Adrenal gland (tissue), 12 donors: ENCODE data around the gene PTPRN2. TPM values are rescaled to one million over a fixed set of nuclear protein-coding genes. Genes with fewer than 3 reads are reported as not detected.

Source experiments
- DNase-seq, 7 donors: peaks; one replicate each; pipeline ENCODE4 v3.0.0-alpha.2; 2019 to 2020
- H3K27ac ChIP-seq, 5 donors: fragments of 200-600 bp; sonication (generic) in 4 of 5; 1 replicate in 3 of 5; 2 replicates in 2 of 5; pipeline versions ENCODE4 v1.5.1 to v1.8.0; 2016 to 2020; ENCODE audit warnings: mild to moderate bottlenecking in 1 of 5
- H3K27me3 ChIP-seq: fragments of 200-600 bp; 2 replicates; pipeline ENCODE4 v1.8.0; 2021
- H3K36me3 ChIP-seq, 2 donors: fragments of 200-600 bp; replicated peaks in 1 of 2; 1 replicate in 1 of 2; 2 replicates in 1 of 2; pipeline versions ENCODE4 v1.5.1 to v1.8.0; 2018 to 2022
- H3K4me1 ChIP-seq, 2 donors: fragments of 200-600 bp; replicated peaks in 1 of 2; 1 replicate in 1 of 2; 2 replicates in 1 of 2; pipeline versions ENCODE4 v1.5.1 to v1.8.0; 2018 to 2021
- H3K4me3 ChIP-seq, 4 donors: fragments of 200-600 bp; sonication (generic) in 3 of 4; one replicate each; pipeline ENCODE4 v1.5.1; 2016 to 2018
- H3K9me3 ChIP-seq, 3 donors: fragments of 200-600 bp; sonication (generic) in 1 of 3; replicated peaks in 1 of 3; 1 replicate in 2 of 3; 2 replicates in 1 of 3; pipeline versions ENCODE4 v1.5.1 to v1.8.0; 2016 to 2021
- CTCF ChIP-seq, 6 experiments: fragments of 450-650 bp in 4 of 6; fragments of 200-600 bp in 2 of 6; sonication (generic) in 1 of 6; IDR thresholded peaks; 1 replicate in 5 of 6; 2 replicates in 1 of 6; pipeline versions ENCODE4 v1.5.1 to v1.8.0; 2016 to 2021; ENCODE audit warnings: antibody characterized with exemption in 6 of 6, mild to moderate bottlenecking in 2 of 6, moderate library complexity in 1 of 6
- POLR2A ChIP-seq, 2 donors: fragments of 450-650 bp; IDR thresholded peaks; one replicate each; pipeline ENCODE4 v1.6.1; 2017; ENCODE audit warnings: antibody characterized with exemption in 2 of 2, mild to moderate bottlenecking in 2 of 2, moderate library complexity in 1 of 2
- WGBS, 4 donors: extraction: QIAGEN DNeasy Blood & Tissue Kit in 2 of 4; methylation state at CpG; one replicate each; pipeline versions ENCODE4 v1.1.5 to v1.1.7; 2013 to 2017; 5-methylcytosine and 5-hydroxymethylcytosine counted together
- intact Hi-C, 2 donors: fragments of 100-400 bp; cut with DNase I; formaldehyde crosslinking; loops; one replicate each; pipeline versions ENCODE4 v1.14.1 to v1.15.0; 2022 to 2023
- polyA plus RNA-seq, 3 donors: library from polyadenylated mRNA; stranded (reverse); fragments of 200-250 nt in 2 of 3; fragments of 350-450 nt in 1 of 3; fragmentation: Illumina TruSeq in 1 of 3; extraction: RNeasy Lipid Tissue Mini Kit (QIAGEN cat#74804) in 1 of 3; gene quantifications; one replicate each; pipeline ENCODE4 v1.2.3, GENCODE V29; 2013 to 2014
- total RNA-seq, 9 donors: library from RNA; depleted of rRNA in 4 of 9; stranded (reverse); fragments of >200 nt in 4 of 9; fragments of 120-200 nt in 1 of 9; fragmentation: NEBNext Ultra II Directional in 1 of 9; extraction: Animal tissue kit (Norgen Biotek cat#: 25700) in 1 of 9; gene quantifications; one replicate each; pipeline versions ENCODE4 v1.1.0 to v1.2.4, GENCODE V29; 2013 to 2023
- donor health status: healthy with polysubstance abuse.
- donor health status: Bipolar disorder and iron deficiency.
- donor health status: DM: yes; HTN: yes; CAD: no.
- donor health status: DM: no; HTN: no; CAD: no.
- donor health status: DM: no; HTN: no; CAD: no.
- donor health status: DM: yes; HTN: yes; CAD: no.

PTPRN2 gene
- total and polyA plus RNA-seq, 12 donors = 2.2 to 16.2 (median 3.4) TPM

GRCh38 chr7:158450476-158451124 lies 137.0 kb downstream of the PTPRN2 start:
- Histone ChIP-seq H3K4me1 (no peaks in the 10 kb centered on the region), H3K27me3 (no peaks in the 10 kb centered on the region), H3K9me3 (no peaks in the 10 kb centered on the region), H3K27ac (no peak overlapping the region), H3K4me3 (no peak overlapping the region), H3K36me3 (no peaks in the 10 kb centered on the region)
- TF ChIP-seq CTCF (IDR thresholded peaks at IDR 0.05) = no peak
- no peak for TF ChIP-seq POLR2A (IDR thresholded peaks at IDR 0.05)
- intact Hi-C loops = no loop called here
- WGBS, 4 donors = 78 to 81% (median 80%) methylated on average over 29 of the region's 29 CpGs
- DNase-seq = peak in 1 of 7 donors; percentile 34

DNA sequence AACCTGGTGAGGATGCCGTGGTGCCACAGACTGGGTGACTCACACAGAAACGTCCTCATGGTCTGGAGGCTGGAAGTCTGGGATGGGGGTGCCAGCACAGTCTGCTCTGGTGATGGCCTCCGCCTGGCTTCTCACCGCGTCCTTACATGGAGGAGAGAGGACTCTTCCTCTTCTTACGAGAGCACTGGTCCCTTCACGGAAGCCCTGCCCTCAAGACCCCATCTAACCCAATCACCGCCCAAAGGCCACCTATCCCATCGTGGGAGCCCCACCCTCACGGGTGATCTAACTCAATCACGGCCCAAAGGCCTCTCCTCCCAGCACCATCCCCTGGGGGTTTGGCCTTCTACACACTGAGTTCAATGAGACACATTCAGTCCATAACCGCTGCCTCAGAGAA lies 137.7 kb downstream of the PTPRN2 start:
- no peaks in the 10 kb centered on the region for H3K4me1 ChIP-seq
- no peak overlapping the region for H3K27ac ChIP-seq
- peak in 1 of 7 donors; percentile 41 for DNase-seq
- H3K9me3 ChIP-seq = no peaks in the 10 kb centered on the region
- no peak overlapping the region for H3K4me3 ChIP-seq
- intact Hi-C loops = no loop called here
- WGBS, 4 donors = 84 to 89% (median 84%) methylated on average over 11 to 12 of the region's 12 CpGs
- no peaks in the 10 kb centered on the region for H3K27me3 ChIP-seq
- H3K36me3 ChIP-seq = no peaks in the 10 kb centered on the region
- TF ChIP-seq CTCF (IDR thresholded peaks at IDR 0.05) (no peak), POLR2A (IDR thresholded peaks at IDR 0.05) (no peak)

GRCh38 chr7:158449266-158449665 lies 138.4 kb downstream of the PTPRN2 start:
- Histone ChIP-seq H3K36me3 (no peaks in the 10 kb centered on the region), H3K4me3 (no peak overlapping the region), H3K27ac (no peak overlapping the region), H3K27me3 (no peaks in the 10 kb centered on the region), H3K9me3 (no peaks in the 10 kb centered on the region), H3K4me1 (no peaks in the 10 kb centered on the region)
- peak in 1 of 7 donors; percentile 30 for DNase-seq
- intact Hi-C loops = no loop called here
- TF ChIP-seq POLR2A (IDR thresholded peaks at IDR 0.05) (no peak), CTCF (IDR thresholded peaks at IDR 0.05) (no peak)
- 88 to 95% (median 92%) methylated on average over 11 to 12 of the region's 12 CpGs for WGBS, 4 donors

DNA sequence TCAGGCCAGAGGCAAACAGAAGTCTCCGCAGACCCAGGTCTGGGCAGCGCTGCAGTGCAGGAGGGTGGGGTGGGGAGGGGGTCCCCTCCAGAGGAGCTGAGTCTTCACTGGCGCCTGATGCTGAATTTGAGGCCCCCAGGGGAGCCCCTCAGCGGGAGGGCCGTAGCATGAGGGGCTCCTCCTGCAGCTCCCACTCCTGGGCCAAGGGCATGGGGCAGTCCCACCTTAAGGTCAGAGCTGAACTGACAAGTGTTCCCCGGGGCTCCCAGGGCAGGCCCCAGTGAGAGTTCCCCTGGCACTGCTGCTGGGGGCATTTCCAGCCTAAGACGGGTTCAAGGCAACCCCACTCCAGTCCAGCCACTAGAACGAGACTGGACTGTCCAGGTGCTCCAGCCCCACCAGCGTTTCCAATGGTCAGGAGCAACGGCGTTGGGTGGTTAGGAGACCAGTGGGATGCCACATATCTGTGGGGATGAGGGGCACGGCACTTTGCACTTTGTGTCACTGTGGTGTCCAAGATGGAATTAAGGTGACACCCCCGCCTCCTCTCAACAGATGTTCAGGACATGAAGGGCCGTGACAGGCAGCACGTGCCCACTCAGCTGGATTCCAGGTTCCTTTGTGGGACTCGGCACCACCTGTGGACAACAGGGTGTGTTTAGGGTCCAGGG lies 139.1 kb downstream of the PTPRN2 start:
- no peaks in the 10 kb centered on the region for H3K36me3 ChIP-seq
- DNase-seq = peak in 1 of 7 donors; percentile 42
- WGBS, 4 donors = 80 to 92% (median 87%) methylated on average over 11 to 16 of the region's 16 CpGs
- intact Hi-C loops = no loop called here
- H3K4me3 ChIP-seq = no peak overlapping the region
- no peak for TF ChIP-seq POLR2A (IDR thresholded peaks at IDR 0.05)
- TF ChIP-seq CTCF (IDR thresholded peaks at IDR 0.05) = no peak
- H3K27me3 ChIP-seq = no peaks in the 10 kb centered on the region
- H3K4me1 ChIP-seq = no peaks in the 10 kb centered on the region
- H3K9me3 ChIP-seq = no peaks in the 10 kb centered on the region
- H3K27ac ChIP-seq = no peak overlapping the region
